AG08396 (cell line): ENCODE measurements around the gene TTYH2.

Experiments used
- DNase-seq: peaks from one replicate; pipeline ENCODE4 v3.0.0; 2012; ENCODE audit warnings: low spot score, mixed read lengths

The TTYH2 gene

GRCh38 chr17:74216505-74216904 is 3.1 kb downstream of the TTYH2 start:
- DNase-seq: no peak

DNA sequence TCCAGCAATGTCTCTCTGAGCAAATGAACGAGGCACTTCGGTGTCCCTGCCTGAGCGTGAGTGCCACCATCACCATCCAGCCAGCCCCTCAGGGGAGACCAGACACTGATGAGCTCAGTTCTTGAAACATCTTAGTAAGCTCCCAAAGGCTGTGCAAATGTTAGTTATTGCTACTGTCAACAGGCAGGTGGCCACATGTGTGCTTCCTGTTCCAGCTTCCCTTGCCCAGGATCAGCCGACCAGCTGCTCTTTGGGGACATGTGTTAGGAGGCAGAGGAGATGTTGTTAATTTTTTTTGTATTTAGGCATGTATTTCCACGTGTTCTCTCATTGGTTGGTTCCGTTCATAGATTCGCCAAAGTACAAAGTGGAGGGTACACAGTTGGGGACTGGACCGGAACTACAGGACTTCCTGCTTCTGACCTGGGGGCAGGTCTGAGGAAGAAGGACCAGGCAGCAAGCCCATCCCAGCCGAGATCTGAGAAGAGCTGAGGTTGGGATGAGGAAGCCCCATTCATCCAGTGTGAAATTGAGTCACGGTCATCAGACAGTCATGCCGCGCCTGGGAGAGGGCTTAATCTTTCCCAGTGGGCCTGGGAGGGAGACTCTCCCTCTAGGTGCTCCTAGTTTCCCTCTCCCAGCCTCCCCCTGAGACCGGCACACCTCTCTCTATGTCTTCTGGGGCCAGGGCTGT is 3.8 kb downstream of the TTYH2 start:
- no peak for DNase-seq

DNA sequence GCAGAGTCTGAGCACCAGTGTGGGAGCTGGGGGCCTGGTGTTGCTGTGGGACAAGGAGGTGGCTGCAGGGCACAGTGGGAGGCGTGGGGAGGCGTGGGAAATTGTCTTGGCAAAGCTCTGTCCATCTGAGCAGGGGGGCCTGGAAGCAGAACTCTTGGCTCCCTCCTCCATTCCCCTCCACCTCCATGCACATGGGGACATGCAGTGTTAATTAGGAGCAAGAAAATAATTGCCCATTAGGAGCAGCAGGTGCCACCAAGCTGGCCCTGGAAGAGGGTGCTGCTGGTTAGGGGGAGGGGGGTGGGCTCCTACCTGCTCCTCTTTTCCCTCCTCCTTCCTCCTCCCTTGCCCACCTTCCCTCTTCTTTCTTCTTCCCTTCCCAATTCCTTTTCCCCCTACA is 4.5 kb downstream of the TTYH2 start:
- DNase-seq: no peak

DNA sequence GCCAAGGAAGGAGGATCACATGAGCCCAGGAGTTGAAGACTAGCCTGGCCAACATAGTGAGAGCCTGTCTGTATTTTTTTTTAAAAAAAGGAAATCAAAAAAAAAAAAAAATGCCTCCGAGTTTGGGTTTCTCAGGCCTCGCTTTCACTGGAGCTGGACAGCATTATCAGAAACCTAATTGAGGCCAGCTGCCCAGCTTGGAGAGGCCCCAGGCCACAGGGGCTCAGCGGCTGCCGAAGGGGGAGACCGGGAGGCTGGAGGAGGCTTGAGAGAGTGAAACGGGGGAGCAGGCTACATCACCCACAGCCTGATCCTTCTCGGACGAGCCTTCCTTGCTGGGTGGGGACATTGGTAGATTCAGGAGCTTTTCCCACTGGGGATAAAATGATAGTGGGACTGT is 5.1 kb downstream of the TTYH2 start:
- no peak for DNase-seq

DNA sequence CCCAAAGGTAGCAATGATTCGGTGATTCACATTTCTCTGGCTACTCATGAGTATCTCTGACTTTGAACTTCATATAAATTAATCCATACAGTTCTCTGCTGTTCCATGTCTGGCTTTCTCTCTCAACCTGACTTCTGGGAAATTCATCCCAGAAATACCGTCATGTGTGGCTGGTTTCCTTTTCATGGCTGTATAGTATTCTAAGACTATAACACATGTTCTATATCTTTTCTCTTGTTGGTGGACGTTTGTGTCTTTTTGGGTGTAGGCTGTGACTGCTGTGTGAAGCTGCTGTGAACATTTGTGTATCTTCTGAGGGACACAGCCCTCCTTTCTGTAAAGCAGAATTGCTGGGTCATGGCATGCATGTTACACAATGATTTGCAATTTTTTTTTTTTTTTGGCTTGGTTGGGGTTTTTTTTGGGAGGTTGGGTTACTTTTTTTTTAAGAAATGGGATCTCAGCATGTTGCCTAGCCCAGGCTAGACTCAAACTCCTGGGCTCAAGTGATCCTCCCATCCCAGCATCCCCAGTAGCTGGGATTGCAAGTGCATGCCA is 6.3 kb downstream of the TTYH2 start:
- no peak for DNase-seq

- no peak for DNase-seq
Observed at GRCh38 chr17:74220219-74220618, 6.8 kb downstream of the TTYH2 start.

GRCh38 chr17:74220946-74221818 is 7.8 kb downstream of the TTYH2 start:
- no peak for DNase-seq

- DNase-seq: no peak
Observed at GRCh38 chr17:74222399-74222798, 9.0 kb downstream of the TTYH2 start.

DNA sequence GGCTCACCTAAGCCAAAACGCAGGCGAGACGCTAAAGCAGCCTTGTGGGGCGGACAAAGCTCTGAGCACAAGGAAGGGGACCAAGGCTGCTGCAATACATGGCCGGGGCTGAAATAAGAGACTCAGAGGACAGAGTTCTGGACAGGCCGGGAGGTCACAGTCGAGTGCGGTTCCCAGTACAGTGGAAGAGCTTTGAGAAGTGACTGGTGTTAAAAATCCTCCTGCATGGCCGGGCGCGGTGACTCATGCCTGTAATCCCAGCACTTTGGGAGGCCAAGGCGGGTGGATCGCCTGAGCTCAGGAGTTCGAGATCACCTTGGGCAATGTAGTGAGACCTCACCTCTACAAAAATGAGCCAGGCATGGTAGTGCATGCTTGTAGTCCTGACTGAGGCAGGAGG is 10.5 kb downstream of the TTYH2 start:
- DNase-seq: no peak

- no peak for DNase-seq
Observed at GRCh38 chr17:74224959-74225725, 11.8 kb downstream of the TTYH2 start.

GRCh38 chr17:74226252-74226651 is 12.9 kb downstream of the TTYH2 start:
- DNase-seq: no peak

DNA sequence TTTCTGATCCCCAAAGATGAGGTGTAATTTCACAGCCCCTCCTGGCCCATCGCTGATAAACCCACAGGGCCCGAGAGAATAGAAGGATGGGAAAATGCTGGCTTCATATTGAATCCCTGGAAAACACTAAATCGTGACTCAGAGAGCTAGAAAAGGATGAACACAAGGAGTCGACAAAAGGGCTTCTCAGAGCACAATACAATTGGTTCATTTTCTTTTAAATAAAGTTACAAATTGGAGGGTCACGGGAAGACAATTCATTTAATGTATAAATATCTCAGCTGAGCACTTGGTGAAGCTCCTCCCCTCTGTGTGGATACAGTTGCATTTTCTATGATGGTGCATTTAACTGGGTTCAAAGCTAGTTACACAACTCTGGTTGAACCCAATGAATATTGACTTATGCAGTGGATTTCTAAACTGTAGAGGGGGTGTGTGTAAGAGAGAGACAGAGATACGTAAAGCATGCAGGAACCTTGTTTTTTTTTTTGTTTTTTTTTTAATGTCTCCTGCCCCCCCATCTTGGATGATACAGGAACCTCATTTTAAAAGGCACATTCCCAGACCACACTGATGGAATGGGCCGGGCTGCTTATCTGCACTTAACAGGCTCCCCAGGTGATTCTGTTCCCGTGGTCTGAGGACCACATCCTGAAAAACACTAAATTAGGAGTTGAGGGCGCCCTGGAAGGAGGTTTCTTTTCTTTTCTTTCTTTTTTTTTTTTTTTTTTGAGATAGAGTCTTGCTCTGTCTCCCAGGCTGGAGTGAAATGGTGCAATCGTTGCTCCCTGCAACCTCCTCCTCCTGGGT is 14.1 kb downstream of the TTYH2 start:
- no peak for DNase-seq

DNA sequence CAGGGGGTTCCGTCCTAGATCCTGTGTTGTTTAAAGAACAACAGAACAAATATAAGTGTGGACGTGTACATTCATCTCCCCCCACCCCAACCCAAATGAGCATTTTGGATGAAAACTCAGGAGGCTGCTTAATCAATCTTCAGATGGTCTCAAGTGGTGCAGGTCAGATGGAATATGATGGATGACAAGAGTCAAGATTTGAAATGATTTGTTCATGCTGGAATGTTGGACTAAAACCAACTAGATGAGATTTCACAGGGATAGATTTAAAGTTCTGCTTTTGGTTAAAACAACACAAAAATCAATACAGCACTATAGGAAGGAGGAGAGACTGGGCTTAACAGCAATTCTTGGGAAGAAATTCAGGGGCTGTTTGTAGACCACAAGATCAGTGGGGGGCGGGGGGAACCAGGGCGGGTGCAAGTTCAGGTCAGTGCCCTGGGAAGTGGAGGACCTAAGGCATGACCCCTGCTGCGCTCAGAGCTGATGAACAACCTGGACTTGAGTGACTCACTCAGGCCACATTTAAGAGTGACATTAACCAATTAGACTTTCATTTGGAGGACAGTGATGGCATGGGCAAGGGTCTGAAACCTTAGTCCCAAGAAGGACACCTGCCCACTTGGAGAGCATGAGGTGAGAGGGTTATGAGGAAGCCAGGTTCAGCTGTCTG is 15.1 kb downstream of the TTYH2 start:
- no peak for DNase-seq

GRCh38 chr17:74230896-74231295 is 17.5 kb downstream of the TTYH2 start:
- no peak for DNase-seq

DNA sequence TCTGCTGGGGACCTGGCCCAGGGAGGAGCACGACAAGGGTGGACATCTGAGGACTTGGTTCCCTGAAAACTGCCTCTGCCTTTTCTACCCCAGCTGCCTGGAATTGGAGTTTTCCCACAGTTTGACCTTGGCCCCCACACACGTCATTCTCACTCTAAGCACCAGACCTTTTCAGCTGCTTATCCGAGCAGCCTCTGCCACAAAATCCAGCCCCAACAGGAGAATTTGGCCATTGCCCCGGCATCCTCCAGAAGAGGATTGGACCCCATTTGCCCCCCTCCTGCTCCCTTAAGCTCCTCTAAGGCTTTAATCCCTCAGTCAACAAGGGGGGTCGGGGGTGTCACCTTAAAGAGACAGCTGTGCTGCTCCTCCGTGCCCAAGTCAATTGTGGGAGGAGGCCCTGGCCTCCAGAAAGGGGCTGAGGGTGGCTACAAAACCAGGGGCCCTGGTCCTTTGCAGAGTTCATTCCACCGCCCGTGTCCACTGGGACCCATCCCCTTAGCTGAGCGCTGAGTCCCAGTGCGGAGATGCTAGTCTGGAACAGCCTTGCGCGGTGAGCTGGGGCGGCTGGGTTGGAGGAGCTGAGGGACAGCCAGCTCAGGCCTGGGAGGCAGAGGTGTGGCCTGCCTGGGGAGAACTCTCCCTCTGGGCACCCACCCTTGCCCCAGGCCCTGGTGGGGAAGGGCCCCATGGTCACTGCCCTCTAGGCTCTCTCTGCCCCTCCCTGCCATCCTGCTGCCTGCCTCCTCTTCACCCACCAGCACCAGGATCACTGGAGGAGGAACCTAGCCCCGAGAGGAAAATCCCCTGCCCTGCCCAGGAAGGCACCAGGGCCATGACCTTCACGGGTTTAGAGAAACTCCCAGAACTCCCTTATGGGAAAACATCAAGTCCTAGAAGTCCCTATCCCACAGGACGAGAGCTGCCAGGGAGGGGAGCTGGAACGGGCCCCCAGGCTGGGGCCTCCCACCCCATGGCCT is 18.8 kb downstream of the TTYH2 start:
- DNase-seq: no peak

DNA sequence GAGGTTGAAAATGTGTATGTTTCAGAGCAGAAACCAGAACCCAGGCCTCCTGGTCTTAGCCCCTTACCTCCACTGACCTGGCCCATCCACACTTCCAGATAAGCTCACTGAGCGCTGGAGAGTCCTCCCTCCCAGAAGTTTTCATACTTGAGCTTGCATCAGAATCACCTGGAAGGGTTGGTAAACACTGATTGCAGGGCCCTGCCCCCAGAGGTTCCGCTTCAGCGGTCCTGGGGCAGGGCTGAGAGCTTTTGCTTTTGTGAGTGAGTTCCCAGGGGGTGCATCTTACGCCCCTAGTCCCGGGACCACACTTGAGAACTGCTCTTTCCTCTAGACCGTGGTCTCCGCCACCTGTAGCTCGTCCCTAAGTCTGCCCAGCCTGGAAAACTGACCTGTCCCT is 20.6 kb downstream of the TTYH2 start:
- no peak for DNase-seq

DNA sequence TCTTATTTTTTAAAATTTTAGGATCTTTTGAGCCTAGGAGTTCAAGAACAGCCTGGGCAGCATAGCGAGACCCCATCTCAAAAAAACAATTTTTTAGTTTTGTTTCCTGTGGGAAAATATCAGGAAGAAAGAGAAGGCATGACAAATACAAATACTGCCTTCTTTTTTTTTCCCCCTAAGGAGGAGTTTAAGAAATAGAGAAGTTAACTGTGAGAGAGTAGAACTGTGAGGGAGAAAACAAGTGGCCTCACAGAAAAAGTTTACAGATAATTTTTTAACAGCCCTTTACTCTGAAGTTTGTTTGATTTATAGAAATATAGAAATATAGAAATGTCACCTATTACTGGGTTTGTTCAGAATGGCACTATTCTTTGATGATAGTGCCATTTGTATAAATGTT is 21.1 kb downstream of the TTYH2 start:
- no peak for DNase-seq

DNA sequence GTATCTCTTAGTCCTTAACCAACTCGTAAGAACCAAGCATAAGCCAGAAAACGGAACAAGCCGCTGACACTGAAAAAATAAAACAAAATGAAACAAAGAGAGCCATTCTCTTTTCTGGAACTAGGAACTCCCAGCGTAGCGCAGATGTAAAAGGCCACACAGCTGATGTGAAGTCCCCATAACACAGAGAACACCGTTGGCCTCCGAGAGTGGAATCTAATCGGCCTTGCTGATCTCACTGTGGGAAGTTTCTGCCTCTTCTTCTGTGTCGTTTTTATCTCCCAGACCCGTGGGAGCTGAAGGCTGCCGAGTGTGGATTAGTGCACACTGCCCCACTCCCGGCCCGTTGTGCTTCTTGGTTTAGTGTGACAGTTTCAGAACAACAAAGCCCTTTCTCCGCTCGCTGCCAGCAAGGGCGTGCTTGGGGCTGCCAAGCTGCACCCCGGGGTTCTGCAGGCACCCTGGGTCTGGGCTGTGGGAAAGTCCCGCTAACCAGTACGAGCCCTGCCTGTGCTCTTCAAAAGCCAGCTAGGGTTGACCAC is 21.7 kb downstream of the TTYH2 start:
- no peak for DNase-seq

GRCh38 chr17:74235911-74236371 is 22.6 kb downstream of the TTYH2 start:
- DNase-seq: no peak
